HG03103 (cell line): ENCODE measurements around the gene SHANK1.
"Not testable (repeated sequence)": the region's sequence is repeated elsewhere in the genome, so short reads cannot be mapped to it uniquely, and the experiment has no call there.

ENCODE experiments used
- ATAC-seq: cut with Tn5 transposase; IDR thresholded peaks from one replicate; pipeline ENCODE4 v1.9.1; 2021; ENCODE audit warnings: low read depth; ENCODE audit not compliant: unreplicated experiment

Gene SHANK1

DNA sequence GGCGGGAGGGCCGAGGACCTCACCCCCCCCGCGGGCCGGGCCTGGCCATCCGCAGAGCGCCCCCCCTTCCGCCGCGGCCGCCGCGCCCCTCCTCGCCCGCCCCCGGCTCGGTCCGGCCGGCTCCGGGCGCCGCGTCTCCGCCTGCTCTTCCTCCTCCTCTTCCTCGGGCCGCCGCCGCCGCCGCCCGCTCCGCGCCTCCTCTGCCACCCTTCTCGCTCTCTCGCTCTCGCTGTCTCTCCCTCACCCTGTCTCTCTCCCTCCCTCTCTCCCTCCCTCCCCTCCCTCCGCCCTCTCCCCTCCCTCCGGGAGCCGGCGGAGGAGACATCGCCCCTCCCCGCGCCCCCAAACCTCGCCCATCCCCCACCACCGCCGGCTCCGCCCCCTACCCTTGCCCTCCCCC, at the start of gene SHANK1:
TSS of gene SHANK1 (minus strand) at position 237 of the 400 bp plus-strand sequence. CDS start 2,883 bp downstream, outside the sequence.
- no peak for ATAC-seq

DNA sequence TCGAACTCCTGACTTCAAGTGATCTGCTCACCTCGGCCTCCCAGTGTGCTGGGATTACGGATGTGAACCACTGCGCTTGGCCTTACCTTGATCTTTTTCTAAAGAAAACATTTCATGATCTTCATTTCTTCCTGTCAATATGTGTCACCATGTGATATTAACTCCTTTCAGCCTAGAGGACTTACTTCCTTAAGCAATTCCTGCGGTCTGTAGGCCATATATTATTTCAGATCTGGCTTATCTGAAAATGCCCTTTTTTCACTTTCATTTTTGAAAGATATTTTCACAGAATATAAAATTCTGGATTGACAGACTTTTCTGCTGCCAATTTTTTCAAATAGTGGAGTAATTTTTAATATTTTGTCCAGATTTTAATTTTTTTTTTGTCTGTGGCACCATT, 48.7 kb upstream of the SHANK1 start:
- ATAC-seq = no peak

DNA sequence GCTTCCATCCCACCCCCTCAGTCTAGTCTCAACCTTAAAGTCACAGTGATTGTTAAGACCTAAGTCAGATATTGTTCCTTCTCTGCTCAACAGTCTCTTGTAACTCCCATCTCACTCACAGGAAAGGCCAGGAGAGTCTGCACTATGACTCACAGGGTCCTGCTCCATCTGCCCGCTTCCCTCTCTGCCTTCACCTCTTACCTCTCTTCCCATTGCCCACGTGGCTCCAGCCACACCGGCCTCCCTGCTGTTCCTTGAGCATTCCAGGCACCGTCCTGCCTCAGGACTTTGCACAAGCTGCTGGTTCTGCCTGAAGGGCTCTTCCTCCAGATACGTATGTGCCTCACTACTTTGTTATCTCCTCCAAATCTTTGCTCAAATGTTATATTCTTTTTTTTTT, 47.7 kb upstream of the SHANK1 start:
- not testable (repeated sequence) for ATAC-seq

- not testable (repeated sequence) for ATAC-seq
Measured at GRCh38 chr19:50766746-50767145, 47.1 kb upstream of the SHANK1 start.

GRCh38 chr19:50764409-50764808, 44.8 kb upstream of the SHANK1 start:
- no peak for ATAC-seq

GRCh38 chr19:50763521-50763920, 43.9 kb upstream of the SHANK1 start:
- not testable (repeated sequence) for ATAC-seq

DNA sequence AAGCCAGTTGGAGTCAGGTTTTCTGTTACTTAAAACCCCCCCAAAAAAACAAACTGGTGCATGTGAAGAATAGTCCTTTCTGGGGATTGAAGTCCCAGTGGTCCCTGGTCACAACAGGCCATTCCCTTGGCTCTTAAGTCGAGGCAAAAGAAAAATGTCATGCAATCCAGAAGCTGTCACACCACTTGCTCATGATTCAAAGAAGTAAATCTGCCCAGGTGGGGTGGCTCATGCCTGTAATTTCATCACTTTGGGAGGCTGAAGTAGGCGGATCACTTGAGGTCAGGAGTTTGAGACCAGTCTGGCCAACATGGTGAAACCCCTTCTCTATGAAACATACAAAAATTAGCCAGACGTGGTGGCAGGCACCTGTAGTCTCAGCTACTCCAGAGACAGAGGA, 41.9 kb upstream of the SHANK1 start:
- ATAC-seq = not testable (repeated sequence)

- no peak for ATAC-seq
Measured at GRCh38 chr19:50759886-50760285, 40.3 kb upstream of the SHANK1 start.

DNA sequence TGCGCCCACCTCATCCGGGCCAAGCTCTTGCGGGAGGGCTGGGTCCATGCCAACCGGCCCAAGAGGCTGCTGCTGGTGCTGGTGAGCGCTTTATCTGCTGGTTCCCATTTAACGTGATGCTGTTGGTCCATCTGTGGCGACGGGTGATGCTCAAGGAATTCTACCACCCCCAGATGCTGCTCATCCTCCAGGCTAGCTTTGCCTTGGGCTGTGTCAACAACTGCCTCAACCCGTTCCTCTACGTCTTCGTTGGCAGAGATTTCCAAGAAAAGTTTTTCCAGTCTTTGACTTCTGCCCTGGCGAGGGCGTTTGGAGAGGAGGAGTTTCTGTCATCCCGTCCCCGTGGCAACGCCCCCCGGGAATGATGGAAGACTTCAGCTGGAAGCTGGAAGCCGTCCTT, 39.5 kb upstream of the SHANK1 start:
- not testable (repeated sequence) for ATAC-seq

GRCh38 chr19:50757624-50758023, 38.0 kb upstream of the SHANK1 start:
- ATAC-seq = not testable (repeated sequence)

DNA sequence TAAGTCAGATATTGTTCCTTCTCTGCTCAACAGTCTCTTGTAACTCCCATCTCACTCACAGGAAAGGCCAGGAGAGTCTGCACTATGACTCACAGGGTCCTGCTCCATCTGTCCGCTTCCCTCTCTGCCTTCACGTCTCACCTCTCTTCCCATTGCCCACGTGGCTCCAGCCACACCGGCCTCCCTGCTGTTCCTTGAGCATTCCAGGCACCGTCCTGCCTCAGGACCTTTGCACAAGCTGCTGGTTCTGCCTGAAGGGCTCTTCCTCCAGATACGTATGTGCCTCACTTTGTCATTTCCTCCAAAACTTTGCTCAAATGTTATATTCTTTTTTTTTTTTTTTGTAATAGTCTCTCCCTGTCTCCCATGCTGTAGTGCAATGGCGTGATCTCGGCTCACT, 36.6 kb upstream of the SHANK1 start:
- ATAC-seq = not testable (repeated sequence)

GRCh38 chr19:50753879-50754278, 34.3 kb upstream of the SHANK1 start:
- ATAC-seq = no peak

- no peak for ATAC-seq
Measured at GRCh38 chr19:50750010-50750409, 30.4 kb upstream of the SHANK1 start.

DNA sequence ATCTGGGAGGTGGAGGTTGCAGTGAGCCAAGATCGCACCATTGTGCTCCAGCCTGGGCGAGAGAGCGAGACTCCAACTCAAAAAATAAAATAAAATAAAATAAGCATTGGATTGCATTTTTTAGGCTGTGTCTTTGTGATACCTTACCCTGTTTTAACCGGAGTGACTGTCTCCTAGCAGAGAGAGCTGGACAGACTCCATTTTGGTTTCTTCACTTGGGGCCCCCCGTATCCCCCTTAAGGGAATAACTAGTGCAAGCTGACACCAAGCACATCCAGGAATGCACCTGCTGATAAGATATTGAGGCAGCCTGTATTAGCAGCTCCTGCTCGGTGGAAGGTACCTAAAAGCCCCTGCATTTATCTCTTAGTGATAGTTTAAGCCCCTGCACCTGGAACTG, 29.9 kb upstream of the SHANK1 start:
- ATAC-seq = no peak

- ATAC-seq = not testable (repeated sequence)
Measured at GRCh38 chr19:50747141-50747540, 27.5 kb upstream of the SHANK1 start.

GRCh38 chr19:50745221-50745620, 25.6 kb upstream of the SHANK1 start:
- no peak for ATAC-seq

GRCh38 chr19:50743537-50743936, 23.9 kb upstream of the SHANK1 start:
- ATAC-seq = no peak

DNA sequence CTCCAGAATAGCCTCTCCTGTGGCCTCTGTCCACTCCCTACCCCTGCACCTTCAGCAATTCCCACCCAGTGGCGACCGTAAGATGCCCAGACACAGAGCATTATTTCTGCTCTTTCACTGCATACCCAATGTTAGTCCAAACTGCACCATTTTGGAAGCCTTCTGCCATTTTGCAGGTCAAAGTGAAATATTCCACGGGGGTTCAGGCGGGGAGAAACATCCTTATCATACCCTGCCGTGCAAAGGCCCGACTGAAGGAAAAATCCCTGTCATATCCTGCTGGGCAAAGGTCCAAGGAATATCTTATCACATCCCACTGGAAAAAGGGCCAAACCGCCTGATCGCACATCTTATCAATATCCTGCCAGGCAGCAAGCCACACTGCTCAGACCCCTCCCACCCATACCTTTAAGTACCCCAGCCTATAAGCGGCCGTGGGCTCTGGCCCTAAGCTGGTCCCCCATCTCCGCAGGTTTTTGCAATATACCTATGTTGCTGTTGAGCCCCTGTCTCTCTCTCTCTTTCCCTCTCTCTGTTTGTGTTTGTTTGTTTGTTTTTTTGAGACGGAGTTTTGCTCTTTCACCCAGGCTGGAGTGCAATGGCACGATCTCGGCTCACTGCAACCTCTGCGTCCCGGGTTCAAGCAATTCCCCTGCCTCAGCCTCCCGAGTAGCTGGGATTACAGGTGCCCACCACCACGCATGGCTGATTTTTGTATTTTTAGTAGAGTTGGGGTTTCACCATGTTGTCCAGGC, 21.8 kb upstream of the SHANK1 start:
- ATAC-seq = no peak

GRCh38 chr19:50739914-50740426, 20.4 kb upstream of the SHANK1 start:
- no peak for ATAC-seq

- no peak for ATAC-seq
Measured at GRCh38 chr19:50739132-50739913, 19.7 kb upstream of the SHANK1 start.

DNA sequence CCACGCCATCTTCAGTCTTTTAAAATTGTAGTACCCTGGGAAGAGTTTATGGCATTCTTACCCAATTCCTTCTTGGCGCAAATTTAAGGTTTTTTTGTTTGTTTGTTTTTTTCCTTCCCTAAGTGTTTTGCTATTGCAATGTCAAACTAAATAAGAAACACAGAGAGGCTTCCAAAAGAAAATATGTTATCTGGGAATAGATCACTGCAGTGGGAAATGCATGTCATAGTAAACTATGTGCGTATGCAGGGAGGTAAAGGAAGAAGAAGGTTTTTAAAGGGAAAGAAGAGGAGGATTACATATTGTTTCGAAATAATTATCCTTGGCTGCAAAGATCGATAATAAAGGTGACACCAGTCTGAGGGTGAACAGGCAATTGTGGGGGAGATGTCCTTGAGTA, 16.7 kb upstream of the SHANK1 start:
- ATAC-seq = no peak

DNA sequence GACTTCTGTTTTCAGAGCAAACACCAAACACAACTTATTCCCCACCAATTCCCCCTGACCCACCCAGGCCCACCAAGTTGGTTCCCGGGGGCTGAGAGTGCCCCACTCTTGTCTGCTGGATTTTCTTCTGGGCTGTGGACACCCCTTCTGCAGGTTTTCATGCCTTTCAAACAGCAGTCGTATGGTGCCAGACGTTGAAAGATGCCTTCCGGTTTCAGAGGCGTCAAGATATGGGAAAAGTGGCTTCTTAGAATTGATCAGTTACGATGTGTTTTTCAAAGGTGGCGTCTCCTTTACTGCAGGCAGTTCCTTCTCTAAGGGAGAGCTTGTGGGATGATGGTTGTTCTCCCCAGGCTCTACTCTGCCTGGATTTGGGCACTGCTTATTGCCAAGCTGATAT, 16.3 kb upstream of the SHANK1 start:
- no peak for ATAC-seq
